HEK293T (cell line): ENCODE measurements around the gene IBA57.

Experiments used
- CTCF ChIA-PET: fragments of 350-600 bp; formaldehyde crosslinking; extraction: SDS; loops from one replicate; lab custom pipeline; 2021; ENCODE audit warnings: antibody characterized with exemption, inconsistent platforms; lab: Yijun Ruan, JAX
- POLR2A ChIA-PET: fragments of 350-600 bp; formaldehyde crosslinking; extraction: SDS; loops from one replicate; lab custom pipeline; 2020; ENCODE audit warnings: antibody characterized with exemption, inconsistent platforms; lab: Yijun Ruan, JAX
- DNase-seq: peaks from one replicate; pipeline ENCODE4 v3.0.0; 2012; ENCODE audit warnings: mixed read lengths; ENCODE audit errors: extremely low spot score
- ARNT ChIP-seq: fragments of 450-650 bp; IDR thresholded peaks from 2 replicates; pipeline ENCODE4 v1.6.1; 2017; ENCODE audit warnings: mild to moderate bottlenecking
- BHLHE40 ChIP-seq: fragments of 450-650 bp; IDR thresholded peaks from 2 replicates; pipeline ENCODE4 v1.6.1; 2016; ENCODE audit warnings: mild to moderate bottlenecking, moderate library complexity, borderline replicate concordance
- ELF4 ChIP-seq: fragments of 450-650 bp; IDR thresholded peaks from 2 replicates; pipeline ENCODE4 v1.6.1; 2017; ENCODE audit warnings: antibody characterized with exemption
- FOXA1 ChIP-seq: fragments of 450-650 bp; IDR thresholded peaks from 2 replicates; pipeline ENCODE4 v1.6.1; 2016; ENCODE audit warnings: mild to moderate bottlenecking
- FOXK2 ChIP-seq: fragments of 450-650 bp; IDR thresholded peaks from 2 replicates; pipeline ENCODE4 v1.6.1; 2016; ENCODE audit warnings: mild to moderate bottlenecking
- FOXM1 ChIP-seq: fragments of 450-650 bp; IDR thresholded peaks from 2 replicates; pipeline ENCODE4 v1.6.1; 2017; ENCODE audit warnings: mild to moderate bottlenecking, borderline replicate concordance
- HDGF ChIP-seq: fragments of 450-650 bp; IDR thresholded peaks from 2 replicates; pipeline ENCODE4 v1.6.1; 2017; ENCODE audit warnings: antibody characterized with exemption, borderline replicate concordance
- L3MBTL2 ChIP-seq: fragments of 450-650 bp; conservative IDR thresholded peaks from 2 replicates; pipeline ENCODE4 v1.6.1; 2016; ENCODE audit warnings: mild to moderate bottlenecking
- LEF1 ChIP-seq: fragments of 450-650 bp; IDR thresholded peaks from 2 replicates; pipeline ENCODE4 v1.6.1; 2017; ENCODE audit warnings: mild to moderate bottlenecking, borderline replicate concordance
- NFRKB ChIP-seq: fragments of 450-650 bp; IDR thresholded peaks from 2 replicates; pipeline ENCODE4 v1.6.1; 2016; ENCODE audit warnings: mild to moderate bottlenecking, moderate library complexity
- SP1 ChIP-seq: fragments of 450-650 bp; IDR thresholded peaks from 2 replicates; pipeline ENCODE4 v1.6.1; 2017
- SUZ12 ChIP-seq: fragments of 450-650 bp; IDR thresholded peaks from 2 replicates; pipeline ENCODE4 v1.6.1; 2016; ENCODE audit warnings: mild to moderate bottlenecking
- TARDBP ChIP-seq: fragments of 450-650 bp; IDR thresholded peaks from 2 replicates; pipeline ENCODE4 v1.6.1; 2016
- ZNF384 ChIP-seq: fragments of 450-650 bp; IDR thresholded peaks from 2 replicates; pipeline ENCODE4 v1.6.1; 2016

The IBA57 gene

DNA sequence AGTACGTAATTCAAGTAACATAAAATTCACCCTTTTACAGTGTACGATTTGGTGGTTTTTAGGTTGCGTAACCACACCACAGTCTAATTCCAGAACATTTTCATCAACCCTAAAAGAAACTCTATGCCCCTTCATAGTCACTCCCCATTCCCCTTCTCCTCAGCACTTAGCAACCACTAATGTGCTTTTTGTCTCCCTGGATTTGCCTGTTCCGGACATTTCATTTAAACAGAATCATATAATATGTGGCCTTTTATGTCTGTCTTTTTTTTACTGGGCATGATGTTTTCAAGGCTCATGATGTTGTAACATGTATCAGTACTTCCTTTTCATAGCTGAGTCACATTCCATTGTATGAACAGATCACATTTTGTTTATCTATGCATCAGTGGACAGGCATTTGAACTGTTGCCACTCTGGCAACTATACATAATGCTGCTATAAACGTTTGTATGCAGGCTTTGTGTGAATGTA, 63.0 kb downstream of the IBA57 start:
- POLR2A ChIA-PET = no interaction called here
- TF ChIP-seq ELF4 (no peak), LEF1 (no peak), BHLHE40 (no peak), HDGF (no peak), L3MBTL2 (no peak), SUZ12 (no peak), NFRKB (no peak), FOXA1 (no peak), ZNF384 (no peak), ARNT (no peak), SP1 (no peak)
- no peak for DNase-seq
- CTCF ChIA-PET = interaction anchor here (0.6 to 0.7 kb wide), 2 partner anchors 250 to 1174 kb away, joined by 3 read pairs; no protein-coding TSS in a partner anchor

- TF ChIP-seq FOXM1 (no peak), LEF1 (no peak), SUZ12 (no peak), SP1 (no peak), FOXK2 (no peak), BHLHE40 (no peak), HDGF (no peak), TARDBP (no peak), ZNF384 (no peak)
- DNase-seq = no peak
- ChIA-PET CTCF (no interaction called here), POLR2A (no interaction called here)
Measured at GRCh38 chr1:228231189-228231588, 65.6 kb downstream of the IBA57 start.
